Measurements from ENCODE around the gene AFP. TPM values are rescaled to one million over a fixed set of nuclear protein-coding genes. Genes with fewer than 3 reads are reported as not detected.
A peak's percentile ranks its signal among the peaks of the same experiment; 100 is the strongest.

The AFP gene
- total and polyA plus RNA-seq, 2 of the 13 experiments (the other 11 are each of a cell fraction or from before 2014, with no cell fraction given): 9,434 to 13,105 TPM

- TF ChIP-seq ZNF446 (CRISPR knock-in tag; IDR thresholded peaks at IDR 0.05) (no peak), ONECUT2 (CRISPR knock-in tag; IDR thresholded peaks at IDR 0.05) (0 out of 2 replicates have a peak, but pooled peaks have one; percentile 8), ARID5B (CRISPR knock-in tag; IDR thresholded peaks at IDR 0.05) (no peak), NONO (IDR thresholded peaks at IDR 0.05) (no peak), NONO (CRISPR knock-in tag; conservative IDR thresholded peaks at IDR 0.05) (peak; percentile 53; the same call in 1 of the 2 replicates), ZNF816 (CRISPR knock-in tag; IDR thresholded peaks at IDR 0.05; ENCODE audit: borderline replicate concordance) (peak; percentile 62; the same call in 1 of the 2 replicates), ZNF17 (CRISPR knock-in tag; IDR thresholded peaks at IDR 0.05) (no peak)
These were observed 12.6 kb downstream of the AFP start (continued) for GRCh38 chr4:73448448-73449203.

DNA sequence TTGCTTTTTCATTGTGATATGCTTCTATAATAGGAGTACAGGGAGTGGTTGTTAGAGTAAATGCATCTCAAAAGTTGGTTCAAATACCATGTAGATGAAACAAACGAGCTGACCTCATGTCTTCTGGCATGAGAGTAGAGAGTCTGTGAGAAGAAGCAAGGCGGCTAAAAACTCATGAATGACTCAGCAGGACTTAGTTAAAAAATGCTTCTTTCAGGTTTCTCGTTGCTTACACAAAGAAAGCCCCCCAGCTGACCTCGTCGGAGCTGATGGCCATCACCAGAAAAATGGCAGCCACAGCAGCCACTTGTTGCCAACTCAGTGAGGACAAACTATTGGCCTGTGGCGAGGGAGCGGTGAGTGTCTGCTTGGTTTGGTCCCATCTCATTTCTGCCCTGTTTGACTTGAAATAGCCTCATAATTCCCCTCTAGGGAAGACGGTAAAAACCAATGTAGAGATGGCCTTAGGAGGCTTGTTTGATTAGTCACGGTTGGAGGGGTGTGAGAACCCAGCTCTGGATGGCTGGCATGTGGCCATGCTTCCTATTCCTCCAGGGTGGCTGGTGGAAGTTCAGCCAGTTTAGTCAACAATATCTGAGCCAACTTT lies 14.5 kb downstream of the AFP start:
- no peak for FAIRE-seq
- Histone ChIP-seq H3K4me1 (ENCODE audit: insufficient read depth, low read length) (peaks cover 65% of the 10 kb centered on the region), H3K36me3 (replicated peaks in 1 of 2; ENCODE audit: control insufficient read depth in 1 of 2, insufficient read depth in 2 of 2, low read length in 2 of 2) (peaks cover 5 to 61% of the 10 kb centered on the region in 2 experiments), H3K9me3 (ENCODE audit: low read length) (no peaks in the 10 kb centered on the region), H2AFZ (ENCODE audit: low read length) (no peak overlapping the region), H4K20me1 (ENCODE audit: insufficient read depth, low read length) (peaks cover 33% of the 10 kb centered on the region; the same call in 1 of the 2 replicates), H3K27ac (ENCODE audit: extremely low read length, insufficient read depth, low read length) (peak overlapping the region; percentile 47), H3K27me3 (ENCODE audit: control insufficient read depth in 1 of 2, insufficient read depth in 2 of 2, low read length in 2 of 2) (no peaks in the 10 kb centered on the region), H3K9ac (ENCODE audit: insufficient read depth, low read depth, low read length) (no peak overlapping the region), H3K4me3 (replicated peaks in 1 of 3; ENCODE audit: insufficient read depth in 1 of 3, low read depth in 2 of 3, low read length in 3 of 3) (no peak overlapping the region), H3K79me2 (ENCODE audit: insufficient read depth, low read length) (no peaks in the 10 kb centered on the region), H3K4me2 (ENCODE audit: low read depth, low read length) (no peak overlapping the region)
- in situ Hi-C loops (cut with HindIII; ENCODE audit: extremely low pct_ligation_motif_present, low pct_unique_long_range_greater_than_20kb): loop anchor here (25.0 kb wide), 1 partner anchor 112 kb away; no protein-coding TSS in a partner anchor
- ChIA-PET POLR2A (interaction anchor here (0.8 to 1.3 kb wide), 2 partner anchors 8 to 109 kb away, joined by 4 to 5 read pairs; no protein-coding TSS in a partner anchor), CTCF (ENCODE audit: low intra/inter-chr PET ratio, low total read pairs) (no interaction called here)
- 80% methylated on average over 9 of the region's 9 CpGs for WGBS (ENCODE audit: low lambda C conversion rate)
- ATAC-seq: peak; percentile 39
- no TSS peak for BruUV-seq (replicated peaks)
- intact Hi-C loops (cut with micrococcal nuclease; ENCODE audit: unreplicated experiment): no loop called here
- no peak for DNase-seq (ENCODE audit: low spot score)
- TF ChIP-seq ZSCAN9 (CRISPR knock-in tag; IDR thresholded peaks at IDR 0.05; ENCODE audit: borderline replicate concordance) (0 out of 2 replicates have a peak, but pooled peaks have one; percentile 6), ZNF160 (CRISPR knock-in tag; IDR thresholded peaks at IDR 0.05) (0 out of 2 replicates have a peak, but pooled peaks have one; percentile 47), SMYD3 (CRISPR knock-in tag; IDR thresholded peaks at IDR 0.05) (0 out of 2 replicates have a peak, but pooled peaks have one; percentile 8), SSRP1 (CRISPR knock-in tag; IDR thresholded peaks at IDR 0.05) (peak; percentile 68; the same call in 1 of the 2 replicates), NONO (IDR thresholded peaks at IDR 0.05) (no peak), NONO (CRISPR knock-in tag; conservative IDR thresholded peaks at IDR 0.05) (peak; percentile 54), ZNF547 (CRISPR knock-in tag; IDR thresholded peaks at IDR 0.05) (no peak), MBD4 (IDR thresholded peaks at IDR 0.05; ENCODE audit: borderline replicate concordance, low read length) (peak; percentile 94; the same call in 1 of the 2 replicates), FOXK1 (CRISPR knock-in tag; IDR thresholded peaks at IDR 0.05; ENCODE audit: borderline replicate concordance, low read depth) (peak; percentile 12; the same call in 1 of the 2 replicates), ETV5 (CRISPR knock-in tag; IDR thresholded peaks at IDR 0.05; ENCODE audit: borderline replicate concordance) (0 out of 2 replicates have a peak, but pooled peaks have one; percentile 21), NFE2L2 (IDR thresholded peaks at IDR 0.05; ENCODE audit: low read length) (peak; percentile 47; the same call in 1 of the 2 replicates), MAF1 (CRISPR knock-in tag; IDR thresholded peaks at IDR 0.05; ENCODE audit: borderline replicate concordance) (no peak), PAX8 (CRISPR knock-in tag; IDR thresholded peaks at IDR 0.05; ENCODE audit: borderline replicate concordance) (no peak), ZNF556 (CRISPR knock-in tag; IDR thresholded peaks at IDR 0.05; ENCODE audit: borderline replicate concordance) (0 out of 2 replicates have a peak, but pooled peaks have one; percentile 13)
